Measurements from ENCODE around the gene SLC32A1.

- TF ChIP-seq, protein P1, sequence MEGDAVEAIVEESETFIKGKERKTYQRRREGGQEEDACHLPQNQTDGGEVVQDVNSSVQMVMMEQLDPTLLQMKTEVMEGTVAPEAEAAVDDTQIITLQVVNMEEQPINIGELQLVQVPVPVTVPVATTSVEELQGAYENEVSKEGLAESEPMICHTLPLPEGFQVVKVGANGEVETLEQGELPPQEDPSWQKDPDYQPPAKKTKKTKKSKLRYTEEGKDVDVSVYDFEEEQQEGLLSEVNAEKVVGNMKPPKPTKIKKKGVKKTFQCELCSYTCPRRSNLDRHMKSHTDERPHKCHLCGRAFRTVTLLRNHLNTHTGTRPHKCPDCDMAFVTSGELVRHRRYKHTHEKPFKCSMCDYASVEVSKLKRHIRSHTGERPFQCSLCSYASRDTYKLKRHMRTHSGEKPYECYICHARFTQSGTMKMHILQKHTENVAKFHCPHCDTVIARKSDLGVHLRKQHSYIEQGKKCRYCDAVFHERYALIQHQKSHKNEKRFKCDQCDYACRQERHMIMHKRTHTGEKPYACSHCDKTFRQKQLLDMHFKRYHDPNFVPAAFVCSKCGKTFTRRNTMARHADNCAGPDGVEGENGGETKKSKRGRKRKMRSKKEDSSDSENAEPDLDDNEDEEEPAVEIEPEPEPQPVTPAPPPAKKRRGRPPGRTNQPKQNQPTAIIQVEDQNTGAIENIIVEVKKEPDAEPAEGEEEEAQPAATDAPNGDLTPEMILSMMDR (IDR thresholded peaks at IDR 0.05; ENCODE audit: low read depth, low read length, poor library complexity, severe bottlenecking): peak; percentile 44
- no peak for TF ChIP-seq EZH2phosphoT487 (IDR thresholded peaks at IDR 0.05; ENCODE audit: borderline replicate concordance, low read length)
Observed at GRCh38 chr20:38725148-38725901, 1.0 kb downstream of the SLC32A1 start.
